T-cell (primary cell): ENCODE measurements around the gene S100Z. TPM values are rescaled to one million over a fixed set of nuclear protein-coding genes. Genes with fewer than 3 reads are reported as not detected.

Experiments
- ATAC-seq, 4 experiments: fragments of 200-7000 bp in 3 of 4; fragments of 150-1000 bp in 1 of 4; cut with Tn5 transposase; replicated peaks in 1 of 4; 1 replicate in 3 of 4; 2 replicates in 1 of 4; pipeline ENCODE4 v1.10.0; 2021; ENCODE audit warnings: moderate library complexity in 3 of 4, mild to moderate bottlenecking in 2 of 4, moderate number of reproducible peaks in 1 of 4
- CTCF ChIA-PET, 2 donors: fragments of 300-600 bp; sonication (Branson Sonifier 250); formaldehyde crosslinking; loops; one replicate each; lab custom pipeline; 2022; ENCODE audit warnings: antibody characterized with exemption in 2 of 2; lab: Charles Lee
- POLR2A ChIA-PET, 2 donors: fragments of 300-600 bp; sonication (Branson Sonifier 250); formaldehyde crosslinking; loops; one replicate each; lab custom pipeline; 2022; ENCODE audit warnings: antibody characterized with exemption in 2 of 2; lab: Charles Lee
- DNase-seq, 35 experiments: peaks; one replicate each; pipeline versions ENCODE4 v3.0.0 to v3.0.0-alpha.2; 2013 to 2023
- H3K27ac ChIP-seq: one replicate; pipeline ENCODE4 v1.5.1; 2013; ENCODE audit warnings: low read length
- H3K27me3 ChIP-seq, 2 experiments: replicated peaks in 1 of 2; 1 replicate in 1 of 2; 2 replicates in 1 of 2; pipeline versions ENCODE4 v1.6.1 to v1.7.0; 2013; ENCODE audit warnings: low read length in 1 of 2, mixed read lengths in 1 of 2; ENCODE audit not compliant: control insufficient read depth in 2 of 2, insufficient read depth in 2 of 2; ENCODE audit errors: extremely low read depth in 1 of 2
- H3K36me3 ChIP-seq, 2 donors: 1 replicate in 1 of 2; 2 replicates in 1 of 2; pipeline versions ENCODE4 v1.6.1 to v1.7.0; 2013; ENCODE audit warnings: low read length in 1 of 2; ENCODE audit not compliant: control insufficient read depth in 2 of 2, insufficient read depth in 1 of 2; ENCODE audit errors: extremely low read depth in 1 of 2
- H3K4me1 ChIP-seq, 2 experiments: 1 replicate in 1 of 2; 2 replicates in 1 of 2; pipeline versions ENCODE4 v1.6.1 to v1.7.0; 2013; ENCODE audit warnings: low read length in 2 of 2, mixed read lengths in 1 of 2; ENCODE audit not compliant: insufficient read depth in 2 of 2, control insufficient read depth in 1 of 2; ENCODE audit errors: extremely low read depth in 1 of 2
- H3K4me3 ChIP-seq, 2 donors: 1 replicate in 1 of 2; 2 replicates in 1 of 2; pipeline versions ENCODE4 v1.5.1 to v1.7.0; 2013; ENCODE audit warnings: mild to moderate bottlenecking in 2 of 2, low read length in 1 of 2, moderate library complexity in 1 of 2; ENCODE audit not compliant: control insufficient read depth in 1 of 2; ENCODE audit errors: extremely low read depth in 1 of 2
- H3K9me3 ChIP-seq: 2 replicates; pipeline ENCODE4 v1.7.0; 2013
- H3K27ac Mint-ChIP-seq, 2 donors: one replicate each; pipeline ENCODE4 v1.8.0; 2020 to 2021; ENCODE audit warnings: mild to moderate bottlenecking in 2 of 2, mixed read lengths in 2 of 2
- H3K27me3 Mint-ChIP-seq, 2 donors: one replicate each; pipeline ENCODE4 v1.8.0; 2021 to 2022; ENCODE audit warnings: mixed read lengths in 2 of 2
- H3K36me3 Mint-ChIP-seq: one replicate; pipeline ENCODE4 v1.8.0; 2021; ENCODE audit warnings: mixed read lengths
- H3K4me1 Mint-ChIP-seq, 3 donors: one replicate each; pipeline ENCODE4 v1.8.0; 2020 to 2022; ENCODE audit warnings: mixed read lengths in 3 of 3, mild to moderate bottlenecking in 1 of 3
- H3K4me3 Mint-ChIP-seq, 3 donors: one replicate each; pipeline ENCODE4 v1.8.0; 2020 to 2022; ENCODE audit warnings: mild to moderate bottlenecking in 3 of 3, mixed read lengths in 3 of 3, moderate library complexity in 3 of 3
- H3K9me3 Mint-ChIP-seq, 3 donors: one replicate each; pipeline ENCODE4 v1.8.0; 2020 to 2022; ENCODE audit warnings: mixed read lengths in 3 of 3
- WGBS: methylation state at CpG from one replicate; pipeline ENCODE4 v1.1.5; 2013; ENCODE audit warnings: missing lambda C conversion rate; ENCODE audit not compliant: insufficient coverage; 5-methylcytosine and 5-hydroxymethylcytosine counted together
- total RNA-seq, 35 experiments: library from RNA in 6 of 35; stranded (reverse) in 6 of 35; fragments of 120-200 nt in 1 of 35; gene quantifications; one replicate each; pipeline versions ENCODE4 v1.2.1 to v1.2.4 and lab custom pipeline; 2013 to 2026

Gene S100Z
- total RNA-seq, 5 donors from 2014 or later (not counting 1 experiment from before 2014, with no cell fraction given) = 0.32 to 1.1 (median 0.42) TPM; not detected in 1

DNA sequence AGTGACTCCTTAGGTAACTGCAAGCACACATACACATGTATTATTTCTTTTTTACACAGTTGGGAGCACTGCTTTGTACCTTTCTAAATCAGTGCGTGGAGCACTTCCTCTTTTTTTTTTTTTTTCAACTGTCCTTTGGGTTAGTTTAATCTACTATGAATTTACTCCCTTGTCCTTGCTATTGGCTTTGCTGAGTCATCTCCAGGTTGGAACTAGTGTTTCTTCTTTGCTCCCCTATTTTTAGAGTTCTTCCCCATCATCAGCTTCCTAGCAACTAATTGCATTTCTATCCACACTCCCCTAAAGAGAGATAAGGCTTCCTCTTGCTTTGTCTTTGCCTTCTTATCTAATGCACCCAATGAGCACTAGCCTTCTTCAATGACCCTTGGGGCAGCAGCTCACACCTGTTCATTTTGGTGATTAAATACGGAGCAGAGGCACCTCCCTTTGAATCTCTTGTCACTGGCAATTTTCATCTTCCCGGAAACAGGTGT, 24.3 kb downstream of the S100Z start:
- H3K4me1 Mint-ChIP-seq = peaks cover 0 to 2% (median 0%) of the 10 kb centered on the region in 3 donors
- no peaks in the 10 kb centered on the region for H3K36me3 Mint-ChIP-seq
- no peak overlapping the region for H3K27ac Mint-ChIP-seq
- ATAC-seq (no peak), DNase-seq (no peak)
- Histone ChIP-seq H3K27ac (no peak overlapping the region), H3K9me3 (no peaks in the 10 kb centered on the region), H3K27me3 (peaks cover 0 to 3% of the 10 kb centered on the region in 2 experiments), H3K4me1 (no peaks in the 10 kb centered on the region), H3K4me3 (no peak overlapping the region), H3K36me3 (no peaks in the 10 kb centered on the region)
- 40% methylated on average over 1 of the region's 3 CpGs for WGBS
- no peaks in the 10 kb centered on the region for H3K9me3 Mint-ChIP-seq
- ChIA-PET POLR2A (no interaction called here), CTCF (no interaction called here)
- H3K4me3 Mint-ChIP-seq = no peak overlapping the region
- no peaks in the 10 kb centered on the region for H3K27me3 Mint-ChIP-seq

GRCh38 chr5:76888733-76889300, 39.0 kb downstream of the S100Z start:
- Histone ChIP-seq H3K4me1 (no peaks in the 10 kb centered on the region), H3K27ac (no peak overlapping the region), H3K9me3 (no peaks in the 10 kb centered on the region), H3K36me3 (no peaks in the 10 kb centered on the region), H3K4me3 (no peak overlapping the region), H3K27me3 (peaks cover 0 to 7% of the 10 kb centered on the region in 2 experiments)
- Mint-ChIP-seq H3K4me3 (no peak overlapping the region), H3K9me3 (no peaks in the 10 kb centered on the region), H3K4me1 (no peaks in the 10 kb centered on the region), H3K27me3 (peaks cover 0 to under 1% of the 10 kb centered on the region in 2 donors), H3K27ac (no peak overlapping the region), H3K36me3 (peaks cover 3% of the 10 kb centered on the region)
- CTCF ChIA-PET = no interaction called here
- ATAC-seq (no peak), DNase-seq (no peak)
- WGBS = 86% methylated on average over 7 of the region's 10 CpGs
- POLR2A ChIA-PET = no interaction called here

GRCh38 chr5:76893294-76893693, 43.5 kb downstream of the S100Z start:
- Histone ChIP-seq H3K27me3 (peaks cover 0 to 7% of the 10 kb centered on the region in 2 experiments), H3K36me3 (no peaks in the 10 kb centered on the region), H3K9me3 (no peaks in the 10 kb centered on the region), H3K4me3 (no peak overlapping the region), H3K4me1 (no peaks in the 10 kb centered on the region), H3K27ac (no peak overlapping the region)
- Mint-ChIP-seq H3K9me3 (peaks cover 0 to 17% (median 9%) of the 10 kb centered on the region in 3 donors), H3K27me3 (peaks cover 0 to 5% of the 10 kb centered on the region in 2 donors), H3K36me3 (peaks cover 13% of the 10 kb centered on the region), H3K4me1 (no peaks in the 10 kb centered on the region), H3K4me3 (no peak overlapping the region), H3K27ac (no peak overlapping the region)
- POLR2A ChIA-PET = no interaction called here
- ATAC-seq (no peak), DNase-seq (no peak)
- CTCF ChIA-PET = no interaction called here
- WGBS = no CpG with 5 or more reads among the region's 2 CpGs

DNA sequence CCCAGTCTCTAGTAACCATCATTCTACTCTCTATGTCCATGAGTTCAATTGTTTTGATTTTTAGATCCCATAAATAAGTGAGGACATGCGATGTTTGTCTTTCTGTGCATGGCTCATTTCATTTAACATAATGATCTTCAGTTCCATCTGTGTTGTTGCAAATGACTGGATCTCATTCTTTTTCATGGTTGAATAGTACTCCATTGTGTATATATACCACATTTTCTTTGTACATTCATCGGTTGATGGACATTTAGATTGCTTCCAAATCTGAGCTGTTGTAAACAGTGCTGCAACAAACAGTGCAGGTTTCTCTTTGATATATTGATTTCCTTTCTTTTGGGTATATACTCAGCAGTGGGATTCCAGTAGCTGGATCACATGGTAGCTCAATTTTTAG, 46.4 kb downstream of the S100Z start:
- Histone ChIP-seq H3K4me1 (no peaks in the 10 kb centered on the region), H3K36me3 (no peaks in the 10 kb centered on the region), H3K27ac (no peak overlapping the region), H3K27me3 (peaks cover 0 to 3% of the 10 kb centered on the region in 2 experiments), H3K9me3 (no peaks in the 10 kb centered on the region), H3K4me3 (no peak overlapping the region)
- Mint-ChIP-seq H3K36me3 (peaks cover 23% of the 10 kb centered on the region), H3K27ac (no peak overlapping the region), H3K4me3 (no peak overlapping the region), H3K4me1 (no peaks in the 10 kb centered on the region), H3K27me3 (peaks cover 0 to 5% of the 10 kb centered on the region in 2 donors), H3K9me3 (peaks cover 4 to 41% (median 30%) of the 10 kb centered on the region in 3 donors)
- ChIA-PET POLR2A (no interaction called here), CTCF (interaction anchor here in 1 of 2 donors (0.6 kb wide), 1 partner anchor 34 kb away, joined by 3 read pairs; no protein-coding TSS in a partner anchor)
- DNase-seq (no peak), ATAC-seq (no peak)
- no CpG with 5 or more reads among the region's 2 CpGs for WGBS

DNA sequence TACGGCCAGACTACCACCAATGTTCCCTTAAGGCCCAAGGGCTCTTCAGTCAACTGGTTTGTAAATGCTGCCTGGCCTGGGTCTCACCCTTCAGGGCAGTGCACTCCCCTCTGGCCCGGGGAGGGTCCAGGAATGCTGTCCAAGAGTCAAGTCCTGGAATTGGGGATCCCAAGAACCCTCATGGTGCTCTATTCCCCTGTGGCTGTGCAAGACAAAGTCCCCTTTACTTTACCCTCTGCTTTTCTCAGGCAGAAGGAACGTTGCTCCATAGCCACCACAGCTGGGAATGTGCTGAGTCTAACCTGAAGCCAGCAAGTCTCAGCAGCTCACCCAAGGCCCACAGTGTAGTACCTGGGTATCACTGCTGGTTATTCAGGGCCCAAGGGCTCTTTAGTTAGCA, 51.7 kb downstream of the S100Z start:
- Mint-ChIP-seq H3K4me3 (no peak overlapping the region), H3K9me3 (peaks cover 4 to 48% (median 30%) of the 10 kb centered on the region in 3 donors), H3K4me1 (no peaks in the 10 kb centered on the region), H3K27ac (no peak overlapping the region), H3K27me3 (no peaks in the 10 kb centered on the region), H3K36me3 (peaks cover 18% of the 10 kb centered on the region)
- Histone ChIP-seq H3K27ac (no peak overlapping the region), H3K9me3 (no peaks in the 10 kb centered on the region), H3K36me3 (no peaks in the 10 kb centered on the region), H3K27me3 (peaks cover 0 to 9% of the 10 kb centered on the region in 2 experiments), H3K4me3 (no peak overlapping the region), H3K4me1 (no peaks in the 10 kb centered on the region)
- DNase-seq = no peak
- POLR2A ChIA-PET = interaction anchor here in 1 of 2 donors (0.5 kb wide), 1 partner anchor 117 kb away, joined by 6 read pairs; no protein-coding TSS in a partner anchor
- CTCF ChIA-PET = no interaction called here
- 81% methylated on average over 3 of the region's 3 CpGs for WGBS
- ATAC-seq = no peak

DNA sequence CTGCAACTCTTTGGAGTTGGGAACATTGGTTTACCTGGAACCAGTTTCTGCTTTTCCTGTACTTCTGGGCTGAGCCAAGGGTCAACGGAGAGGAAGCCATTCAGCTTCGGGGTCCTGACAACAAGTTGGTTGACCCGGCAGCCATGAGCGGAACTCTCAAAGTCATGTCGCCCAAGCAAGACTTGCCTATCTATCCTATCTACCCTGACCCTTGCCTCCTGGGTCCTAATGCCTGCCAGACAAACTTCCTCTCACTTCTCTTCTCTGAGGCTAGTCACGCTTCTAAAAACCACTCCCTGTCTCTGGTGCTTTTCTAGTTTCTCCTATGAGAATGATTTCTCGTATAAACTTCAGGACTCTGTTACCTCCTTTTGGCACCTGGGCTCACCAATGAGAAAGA, 58.4 kb downstream of the S100Z start:
- no peaks in the 10 kb centered on the region for H3K27me3 ChIP-seq
- no peak for DNase-seq
- ATAC-seq = no peak
- H3K27me3 Mint-ChIP-seq = peaks cover 7 to 9% of the 10 kb centered on the region in 2 donors
- no peak overlapping the region for H3K27ac Mint-ChIP-seq
- H3K36me3 ChIP-seq = no peaks in the 10 kb centered on the region
- no peaks in the 10 kb centered on the region for H3K9me3 ChIP-seq
- no peak overlapping the region for H3K27ac ChIP-seq
- H3K4me3 Mint-ChIP-seq = no peak overlapping the region
- 98% methylated on average over 6 of the region's 7 CpGs for WGBS
- ChIA-PET CTCF (no interaction called here), POLR2A (no interaction called here)
- peaks cover 0 to 3% (median 0%) of the 10 kb centered on the region in 3 donors for H3K9me3 Mint-ChIP-seq
- no peaks in the 10 kb centered on the region for H3K4me1 ChIP-seq
- peaks cover 14% of the 10 kb centered on the region for H3K36me3 Mint-ChIP-seq
- H3K4me3 ChIP-seq = no peak overlapping the region
- H3K4me1 Mint-ChIP-seq = no peaks in the 10 kb centered on the region
